Activated CD4-positive, alpha-beta memory T cell treated with anti-CD3 and anti-CD28 coated beads, Interleukin-2, amount 10 ng/mL, durations not matched to agents 7 days and 5 days (primary cell): ENCODE results near the gene PCDH19. TPM values are rescaled to one million over a fixed set of nuclear protein-coding genes. Genes with fewer than 3 reads are reported as not detected.

Experiments used
- CTCF ChIA-PET: fragments of 350-600 bp; sonication (Branson Sonifier 250); formaldehyde crosslinking; loops from one replicate; lab custom pipeline; 2021; ENCODE audit warnings: antibody characterized with exemption, inconsistent platforms; lab: Charles Lee
- POLR2A ChIA-PET: fragments of 350-600 bp; sonication (Branson Sonifier 250); formaldehyde crosslinking; loops from one replicate; lab custom pipeline; 2021; ENCODE audit warnings: antibody characterized with exemption; lab: Charles Lee
- DNase-seq: peaks from one replicate; pipeline ENCODE4 v3.0.0-alpha.2; 2020
- H3K27ac Mint-ChIP-seq: one replicate; pipeline ENCODE4 v1.8.0; 2021; ENCODE audit warnings: mild to moderate bottlenecking, mixed read lengths
- H3K27me3 Mint-ChIP-seq: one replicate; pipeline ENCODE4 v1.8.0; 2021; ENCODE audit warnings: mixed read lengths
- H3K36me3 Mint-ChIP-seq: one replicate; pipeline ENCODE4 v1.8.0; 2021; ENCODE audit warnings: low read depth, mixed read lengths
- H3K4me1 Mint-ChIP-seq: one replicate; pipeline ENCODE4 v1.8.0; 2021; ENCODE audit warnings: mixed read lengths
- H3K4me3 Mint-ChIP-seq: one replicate; pipeline ENCODE4 v1.8.0; 2021; ENCODE audit warnings: mild to moderate bottlenecking, mixed read lengths
- H3K9me3 Mint-ChIP-seq: one replicate; pipeline ENCODE4 v1.8.0; 2021; ENCODE audit warnings: mixed read lengths
- total RNA-seq, 2 experiments: library from RNA; stranded (reverse); gene quantifications; one replicate each; pipeline ENCODE4 v1.2.3, GENCODE V29; 2021

PCDH19 gene
- total RNA-seq, 2 experiments from 2014 or later = not detected

DNA sequence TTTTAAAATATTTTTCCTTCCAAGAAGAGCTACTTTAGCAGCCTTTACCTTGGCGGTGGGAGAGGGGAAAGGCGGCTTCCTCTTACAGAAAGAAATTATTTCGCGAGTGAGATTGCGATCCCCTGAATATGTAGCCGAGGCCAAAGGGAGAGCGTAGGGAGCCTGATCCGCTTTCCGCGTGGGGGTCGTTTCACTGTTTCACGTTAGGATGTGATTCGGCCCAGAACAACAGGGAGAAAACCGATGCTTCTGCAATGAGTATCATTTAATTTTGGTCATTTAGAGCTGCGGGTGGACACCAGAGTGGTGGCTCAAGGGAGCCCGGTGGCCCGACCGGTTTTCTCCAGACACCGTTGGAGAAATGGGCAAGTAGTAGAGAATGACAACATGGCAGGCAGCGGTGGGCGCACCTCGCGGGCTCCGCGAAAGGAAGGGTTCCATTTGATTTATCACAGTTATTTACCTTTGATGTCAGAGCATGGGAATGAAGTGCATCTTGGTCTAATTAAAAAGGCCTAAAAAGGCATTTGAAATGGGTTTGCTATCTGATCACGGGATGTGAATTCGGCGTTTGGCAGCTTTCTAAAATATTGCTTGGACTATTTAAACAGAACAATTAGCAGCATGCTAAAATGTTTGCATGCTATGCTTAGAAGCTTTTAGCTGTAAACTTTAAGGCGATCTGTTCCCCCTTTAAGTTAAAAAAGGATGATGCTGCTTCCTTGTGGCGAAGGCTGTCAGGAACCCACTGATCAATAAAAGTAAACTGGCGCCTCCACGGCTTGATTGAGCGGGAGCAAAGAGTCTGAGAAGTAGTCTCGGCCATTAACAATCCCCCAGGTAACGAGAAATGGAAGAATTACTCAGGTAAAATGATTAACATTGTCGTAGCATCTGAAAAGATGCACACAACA lies 2.0 kb upstream of the PCDH19 start:
- no peak for DNase-seq
- Mint-ChIP-seq H3K27me3 (peaks cover 48% of the 10 kb centered on the region), H3K9me3 (no peaks in the 10 kb centered on the region), H3K36me3 (no peaks in the 10 kb centered on the region), H3K27ac (no peak overlapping the region), H3K4me1 (peaks cover 3% of the 10 kb centered on the region), H3K4me3 (no peak overlapping the region)
- POLR2A ChIA-PET = no interaction called here
- CTCF ChIA-PET = no interaction called here

DNA sequence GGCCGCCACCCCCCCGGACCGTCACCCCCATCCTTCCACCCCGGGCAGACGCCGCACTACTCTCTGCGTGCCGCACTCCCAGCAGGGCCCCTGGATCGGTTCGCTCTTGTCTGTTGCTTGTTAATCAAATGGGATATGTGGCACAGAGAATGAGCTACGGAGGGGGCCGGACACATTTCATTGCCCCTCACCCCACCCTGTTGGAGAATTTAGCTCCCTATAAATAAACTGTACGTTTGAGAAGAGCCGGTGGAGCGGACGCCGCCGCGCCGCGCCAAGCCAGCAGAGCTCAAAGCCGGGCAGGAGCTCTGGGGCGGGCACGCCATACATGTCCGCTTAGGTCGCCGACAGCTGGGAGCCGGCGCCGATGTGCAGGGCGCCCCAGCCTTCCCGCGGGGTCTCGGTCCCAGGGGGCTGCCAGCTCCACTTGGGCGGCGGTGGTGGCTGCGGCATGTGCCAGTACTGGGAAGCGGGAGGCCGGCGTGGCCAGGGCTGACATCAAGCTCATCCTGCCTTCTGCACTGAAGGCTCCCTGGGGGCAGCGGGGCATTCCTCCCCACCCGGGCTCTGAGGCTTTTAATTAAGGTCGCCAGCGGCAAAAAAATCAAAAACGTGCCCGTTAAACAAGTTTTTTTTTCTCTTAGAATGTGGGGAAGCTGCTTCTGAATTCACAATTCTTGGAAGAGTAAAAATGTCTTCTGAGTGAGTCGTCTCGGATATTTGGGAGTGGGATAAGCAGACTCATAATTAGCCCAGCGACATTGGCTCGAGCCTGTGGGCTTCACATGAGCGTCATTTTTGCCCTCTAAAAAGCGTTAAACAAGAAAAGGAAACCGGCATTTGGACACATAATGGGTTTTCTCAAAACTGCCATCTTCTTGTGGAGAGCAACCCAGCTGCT lies 1.1 kb upstream of the PCDH19 start:
- no peak for DNase-seq
- Mint-ChIP-seq H3K27ac (no peak overlapping the region), H3K4me1 (peaks cover 3% of the 10 kb centered on the region), H3K36me3 (no peaks in the 10 kb centered on the region), H3K27me3 (peaks cover 55% of the 10 kb centered on the region), H3K9me3 (no peaks in the 10 kb centered on the region), H3K4me3 (no peak overlapping the region)
- POLR2A ChIA-PET = no interaction called here
- CTCF ChIA-PET = no interaction called here

DNA sequence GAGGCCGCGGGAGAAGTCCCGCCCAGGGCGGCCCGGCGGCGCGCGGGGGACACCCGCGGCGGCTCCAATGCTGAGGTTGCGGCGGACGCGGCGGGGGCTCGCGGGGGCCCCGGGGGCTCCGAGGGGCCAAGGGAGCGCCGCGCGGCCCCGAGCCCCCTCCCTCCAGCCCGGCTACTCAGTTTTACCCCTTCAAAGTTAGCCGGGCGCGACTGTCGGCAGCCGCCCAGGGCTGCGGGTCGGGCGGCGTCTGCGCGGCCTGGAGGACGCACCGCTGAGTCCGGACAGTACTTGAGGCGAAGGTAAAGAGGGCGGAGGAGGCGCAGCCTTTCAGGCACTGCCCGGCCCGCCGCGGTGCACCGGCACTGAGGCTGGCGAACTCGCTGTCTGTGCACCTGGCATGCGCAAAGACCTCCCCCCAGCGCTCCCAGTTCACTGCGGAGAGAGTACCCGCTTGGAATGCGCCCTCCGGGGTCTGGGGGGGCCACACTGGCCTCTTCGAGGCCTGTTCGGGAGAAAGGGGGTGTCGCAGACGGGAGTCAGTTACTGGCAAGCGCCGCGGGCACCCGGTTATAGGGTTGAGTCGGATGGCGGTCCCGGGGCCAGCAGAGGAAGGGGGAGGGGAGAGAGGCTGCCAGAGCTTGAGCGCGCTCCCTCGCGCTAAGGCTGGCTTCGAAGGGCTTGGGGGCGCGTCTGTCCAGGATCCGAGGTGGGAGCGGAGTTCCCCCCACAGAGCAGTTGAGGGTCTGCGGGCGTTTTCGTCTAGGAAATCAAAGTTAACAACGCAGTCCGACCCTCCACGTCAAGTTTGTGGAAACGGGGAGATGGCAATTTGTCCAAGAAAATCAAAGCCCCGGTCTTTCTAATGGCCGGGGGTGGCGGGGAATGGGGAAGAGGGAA lies 1.1 kb downstream of the PCDH19 start:
- ChIA-PET CTCF (no interaction called here), POLR2A (no interaction called here)
- Mint-ChIP-seq H3K36me3 (no peaks in the 10 kb centered on the region), H3K27me3 (peaks cover 56% of the 10 kb centered on the region), H3K9me3 (no peaks in the 10 kb centered on the region), H3K4me1 (peaks cover 3% of the 10 kb centered on the region), H3K27ac (no peak overlapping the region), H3K4me3 (no peak overlapping the region)
- DNase-seq = no peak

DNA sequence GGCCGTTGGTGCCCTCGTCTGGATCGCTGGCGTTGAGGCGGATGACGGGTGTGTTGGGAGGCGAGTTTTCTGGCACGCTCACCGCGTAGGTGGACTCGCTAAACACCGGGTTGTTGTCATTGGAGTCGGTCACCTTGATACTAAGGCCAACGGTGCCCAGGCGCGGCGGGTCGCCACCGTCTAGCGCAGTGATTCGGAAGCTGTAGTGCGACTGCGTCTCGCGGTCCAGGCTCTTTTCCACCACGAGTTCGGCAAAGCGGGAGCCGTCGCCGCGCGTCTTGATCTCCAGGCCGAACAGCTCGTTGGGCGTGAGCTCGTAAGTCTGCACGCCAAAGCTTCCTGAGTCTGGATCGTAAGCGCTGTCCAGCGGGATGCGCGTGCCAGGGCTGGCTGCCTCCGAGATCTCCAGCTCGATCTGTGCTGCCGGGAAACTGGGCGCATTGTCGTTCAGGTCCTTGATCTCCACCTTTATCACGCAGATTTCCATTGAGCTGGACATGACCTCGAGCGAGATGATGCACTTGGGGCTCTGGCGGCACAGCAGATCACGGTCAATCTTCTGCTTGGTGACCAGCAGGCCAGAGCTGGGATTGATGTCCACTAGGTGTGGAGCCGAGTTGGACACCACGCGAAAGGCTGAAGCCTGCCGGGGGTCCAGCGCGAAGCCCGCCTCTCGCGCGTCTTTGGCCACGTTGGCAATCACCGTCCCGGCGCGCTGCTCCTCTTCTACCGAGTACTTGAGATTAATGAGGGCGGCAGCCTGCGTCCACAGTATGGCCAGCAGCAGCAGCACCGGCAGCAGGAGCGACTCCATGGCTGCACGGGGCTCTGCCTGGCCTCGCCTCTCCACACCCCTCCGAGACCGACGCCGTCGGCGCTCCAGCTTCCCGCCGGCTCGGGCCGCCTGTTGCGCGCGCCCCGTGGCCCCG lies 2.0 kb downstream of the PCDH19 start:
- POLR2A ChIA-PET = no interaction called here
- no peak overlapping the region for H3K27ac Mint-ChIP-seq
- H3K9me3 Mint-ChIP-seq = no peaks in the 10 kb centered on the region
- H3K4me1 Mint-ChIP-seq = peaks cover 3% of the 10 kb centered on the region
- no peak overlapping the region for H3K4me3 Mint-ChIP-seq
- CTCF ChIA-PET = no interaction called here
- DNase-seq = no peak
- H3K36me3 Mint-ChIP-seq = no peaks in the 10 kb centered on the region
- peaks cover 61% of the 10 kb centered on the region for H3K27me3 Mint-ChIP-seq

DNA sequence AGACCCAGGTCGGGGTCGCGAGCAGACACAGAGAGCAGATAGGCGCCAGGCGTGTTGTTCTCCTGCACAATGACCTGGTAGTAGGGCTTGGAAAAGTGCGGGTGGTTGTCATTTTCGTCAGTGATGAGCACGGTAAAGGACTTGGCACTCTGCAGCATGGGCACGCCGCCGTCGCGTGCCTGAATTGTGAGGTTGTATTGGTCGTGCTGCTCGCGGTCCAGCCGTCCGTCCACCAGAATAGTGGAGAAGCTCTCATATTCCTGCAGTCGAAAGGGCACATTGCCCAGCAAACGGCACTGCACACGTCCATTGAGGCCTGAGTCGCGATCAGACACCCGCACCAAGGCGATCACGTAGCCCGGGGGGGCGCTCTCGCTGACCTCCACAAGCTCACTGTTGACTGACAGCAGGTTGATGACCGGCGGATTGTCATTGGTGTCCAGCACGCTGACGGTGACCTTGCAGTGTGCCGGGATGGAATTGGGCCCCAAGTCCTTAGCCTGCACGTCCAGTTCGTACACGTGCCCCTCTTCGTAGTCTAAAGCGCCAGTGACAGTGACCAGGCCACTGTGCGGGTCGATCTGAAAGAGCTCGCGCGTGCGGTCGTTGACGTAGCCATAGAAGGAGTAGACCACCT lies 2.8 kb downstream of the PCDH19 start:
- ChIA-PET POLR2A (no interaction called here), CTCF (no interaction called here)
- Mint-ChIP-seq H3K4me3 (no peak overlapping the region), H3K9me3 (no peaks in the 10 kb centered on the region), H3K27me3 (peaks cover 53% of the 10 kb centered on the region), H3K27ac (no peak overlapping the region), H3K36me3 (no peaks in the 10 kb centered on the region), H3K4me1 (peaks cover 3% of the 10 kb centered on the region)
- no peak for DNase-seq

DNA sequence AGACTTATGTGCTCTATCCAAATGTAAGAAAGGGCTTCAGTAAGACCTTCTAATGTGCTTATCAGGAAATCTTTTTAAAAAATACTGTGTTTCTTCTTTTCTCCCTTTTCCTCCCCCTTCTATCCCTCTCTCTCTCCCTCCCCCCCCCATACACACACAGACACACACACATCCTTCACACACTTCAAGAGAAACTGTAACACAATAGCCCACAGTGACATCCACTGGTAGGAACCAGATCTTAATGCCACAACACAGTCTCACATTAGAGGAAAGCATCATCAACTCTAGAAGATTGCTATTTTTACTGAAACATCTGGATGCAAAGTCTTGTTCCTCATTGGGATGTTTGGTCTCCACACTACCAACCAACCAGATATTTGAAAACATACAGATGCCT lies 4.6 kb downstream of the PCDH19 start:
- no peaks in the 10 kb centered on the region for H3K36me3 Mint-ChIP-seq
- H3K9me3 Mint-ChIP-seq = no peaks in the 10 kb centered on the region
- no peak overlapping the region for H3K4me3 Mint-ChIP-seq
- POLR2A ChIA-PET = no interaction called here
- CTCF ChIA-PET = no interaction called here
- DNase-seq = no peak
- H3K4me1 Mint-ChIP-seq = peaks cover 3% of the 10 kb centered on the region
- H3K27ac Mint-ChIP-seq = no peak overlapping the region
- H3K27me3 Mint-ChIP-seq = peaks cover 38% of the 10 kb centered on the region

DNA sequence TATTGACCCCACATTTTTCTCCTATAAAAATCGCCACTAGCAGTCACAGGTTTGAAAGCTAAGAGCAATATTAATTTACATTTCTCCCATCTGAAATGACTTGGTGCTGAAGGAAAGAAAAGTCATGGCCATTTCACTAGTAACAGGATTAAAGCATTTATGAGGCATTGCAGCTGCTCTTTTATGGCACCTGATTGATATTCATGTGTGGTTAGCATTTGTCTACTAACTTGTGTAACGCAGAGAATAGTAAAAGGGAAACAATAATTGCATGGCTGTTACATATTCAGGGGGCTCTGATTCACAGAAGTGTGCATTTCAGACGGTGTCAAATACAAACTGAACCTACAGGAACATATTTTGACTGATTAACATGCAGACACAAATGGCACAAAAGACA lies 5.2 kb downstream of the PCDH19 start:
- no peaks in the 10 kb centered on the region for H3K9me3 Mint-ChIP-seq
- H3K27ac Mint-ChIP-seq = no peak overlapping the region
- H3K27me3 Mint-ChIP-seq = peaks cover 33% of the 10 kb centered on the region
- ChIA-PET POLR2A (no interaction called here), CTCF (no interaction called here)
- no peak overlapping the region for H3K4me3 Mint-ChIP-seq
- H3K36me3 Mint-ChIP-seq = no peaks in the 10 kb centered on the region
- no peak for DNase-seq
- peaks cover 3% of the 10 kb centered on the region for H3K4me1 Mint-ChIP-seq

DNA sequence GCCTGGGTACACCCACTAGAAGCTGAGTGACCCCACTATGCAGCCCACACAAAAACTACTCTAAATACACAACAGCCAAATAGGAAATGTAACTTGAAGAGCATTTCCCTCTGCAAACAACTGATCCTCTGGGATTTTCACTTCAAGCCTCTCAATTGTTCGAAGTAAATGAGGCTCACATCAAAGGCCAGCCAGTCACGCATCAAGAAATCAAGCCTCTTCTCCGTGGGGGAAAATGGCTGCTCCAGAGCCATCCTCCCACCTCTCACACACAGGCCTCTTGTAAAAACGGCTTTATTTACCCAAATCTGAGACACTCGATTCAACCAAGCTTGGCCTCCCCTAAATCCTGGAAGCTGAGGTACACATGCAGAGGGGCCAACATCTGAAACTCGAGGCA lies 14.3 kb downstream of the PCDH19 start:
- H3K9me3 Mint-ChIP-seq = no peaks in the 10 kb centered on the region
- ChIA-PET POLR2A (no interaction called here), CTCF (no interaction called here)
- H3K4me3 Mint-ChIP-seq = no peak overlapping the region
- H3K27me3 Mint-ChIP-seq = peaks cover 2% of the 10 kb centered on the region
- no peaks in the 10 kb centered on the region for H3K4me1 Mint-ChIP-seq
- no peak overlapping the region for H3K27ac Mint-ChIP-seq
- no peak for DNase-seq
- no peaks in the 10 kb centered on the region for H3K36me3 Mint-ChIP-seq

DNA sequence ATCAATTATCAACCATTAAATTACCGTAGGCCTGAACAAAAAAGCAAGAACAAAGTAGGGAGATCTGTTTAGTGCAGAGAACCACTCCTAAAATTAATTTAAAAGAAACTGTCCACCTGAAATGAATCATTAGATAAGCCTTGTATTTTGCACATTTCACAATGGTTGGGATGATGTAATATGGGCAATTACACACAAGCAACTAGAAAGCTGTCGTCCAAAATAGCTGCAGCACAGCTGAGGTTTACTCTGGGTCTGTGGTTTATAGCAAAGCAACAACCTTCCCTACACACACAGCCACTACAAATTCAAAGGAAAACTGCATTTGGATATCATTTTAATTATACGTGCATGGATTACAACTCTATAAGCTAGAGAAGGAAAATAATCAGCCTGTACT lies 28.5 kb downstream of the PCDH19 start:
- no peak overlapping the region for H3K27ac Mint-ChIP-seq
- ChIA-PET CTCF (no interaction called here), POLR2A (no interaction called here)
- no peaks in the 10 kb centered on the region for H3K4me1 Mint-ChIP-seq
- DNase-seq = no peak
- H3K9me3 Mint-ChIP-seq = no peaks in the 10 kb centered on the region
- H3K4me3 Mint-ChIP-seq = no peak overlapping the region
- no peaks in the 10 kb centered on the region for H3K36me3 Mint-ChIP-seq
- H3K27me3 Mint-ChIP-seq = no peaks in the 10 kb centered on the region

DNA sequence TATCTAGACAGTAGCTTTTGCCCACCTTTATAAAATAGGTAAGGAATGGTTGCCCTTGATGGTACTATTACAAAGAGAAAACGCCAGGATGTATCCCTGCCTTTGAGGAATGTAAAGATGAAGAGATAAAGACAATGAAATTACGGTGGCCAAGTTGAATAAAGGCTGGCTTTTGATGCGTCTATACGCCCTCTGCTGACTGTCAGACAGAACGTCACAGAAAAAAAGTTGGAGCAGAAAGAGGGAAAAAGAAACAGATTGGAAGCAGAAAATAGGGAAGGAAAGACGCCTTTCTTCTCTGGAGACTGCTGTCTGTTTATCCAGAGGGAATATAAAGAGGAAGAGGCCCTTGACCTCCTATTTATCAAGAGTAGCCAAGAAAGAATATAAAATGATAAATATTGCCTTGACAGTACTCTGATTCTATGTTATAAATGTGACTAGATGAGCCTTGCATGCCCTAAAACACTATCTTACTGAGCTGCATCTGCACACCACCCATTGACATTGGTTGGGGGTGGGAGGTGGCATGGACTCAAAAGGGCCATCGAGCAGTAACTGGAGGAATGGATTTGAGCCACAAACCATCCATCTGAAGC lies 30.6 kb downstream of the PCDH19 start:
- ChIA-PET CTCF (interaction anchor here (1.5 kb wide), 1 partner anchor 11 kb away, joined by 4 read pairs; no protein-coding TSS in a partner anchor), POLR2A (no interaction called here)

DNA sequence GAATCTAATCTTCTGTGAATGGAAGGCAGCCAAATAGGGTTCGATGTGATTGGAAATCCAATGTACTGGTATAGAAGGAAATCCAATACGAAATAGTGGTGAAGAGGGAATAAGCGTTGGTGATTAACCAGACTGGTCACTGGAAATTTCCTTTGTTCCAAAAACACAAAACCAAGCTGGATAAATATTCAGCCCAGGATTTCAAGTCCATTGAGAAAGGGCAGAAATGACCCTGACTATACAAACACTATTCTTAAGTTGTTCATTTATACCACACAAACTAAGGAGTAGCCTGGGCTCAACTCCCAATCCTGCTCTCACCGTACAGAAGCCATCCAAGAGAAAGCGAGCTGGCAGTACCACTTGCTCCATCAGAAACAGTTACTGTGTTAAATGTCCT lies 32.2 kb downstream of the PCDH19 start:
- no peaks in the 10 kb centered on the region for H3K4me1 Mint-ChIP-seq
- no peak for DNase-seq
- H3K9me3 Mint-ChIP-seq = no peaks in the 10 kb centered on the region
- H3K4me3 Mint-ChIP-seq = no peak overlapping the region
- H3K27ac Mint-ChIP-seq = no peak overlapping the region
- no peaks in the 10 kb centered on the region for H3K27me3 Mint-ChIP-seq
- CTCF ChIA-PET = no interaction called here
- no peaks in the 10 kb centered on the region for H3K36me3 Mint-ChIP-seq
- POLR2A ChIA-PET = no interaction called here

More for the DNA sequence above, 30.6 kb downstream of the PCDH19 start:
- Mint-ChIP-seq H3K27me3 (no peaks in the 10 kb centered on the region), H3K4me3 (no peak overlapping the region), H3K36me3 (no peaks in the 10 kb centered on the region), H3K4me1 (no peaks in the 10 kb centered on the region), H3K27ac (no peak overlapping the region), H3K9me3 (no peaks in the 10 kb centered on the region)
- no peak for DNase-seq
